Skeletal muscle tissue (tissue), 4 donors: ENCODE results near the gene LRRC25. TPM values are rescaled to one million over a fixed set of nuclear protein-coding genes. Genes with fewer than 3 reads are reported as not detected.

Experiments
- H3K27ac ChIP-seq: one replicate; pipeline ENCODE4 v1.7.0; 2013; ENCODE audit warnings: mild to moderate bottlenecking, low read depth, low read length, inconsistent platforms
- H3K27me3 ChIP-seq, 3 donors: one replicate each; pipeline ENCODE4 v1.7.0; 2013; ENCODE audit warnings: low read length in 3 of 3; ENCODE audit not compliant: control insufficient read depth in 3 of 3, insufficient read depth in 3 of 3
- H3K36me3 ChIP-seq, 3 donors: one replicate each; pipeline ENCODE4 v1.7.0; 2013; ENCODE audit warnings: low read length in 3 of 3; ENCODE audit not compliant: control insufficient read depth in 3 of 3, insufficient read depth in 3 of 3
- H3K4me1 ChIP-seq, 3 donors: one replicate each; pipeline ENCODE4 v1.7.0; 2013; ENCODE audit warnings: low read length in 3 of 3, mild to moderate bottlenecking in 3 of 3; ENCODE audit not compliant: control insufficient read depth in 3 of 3, insufficient read depth in 3 of 3
- H3K4me3 ChIP-seq, 3 donors: one replicate each; pipeline ENCODE4 v1.7.0; 2013; ENCODE audit warnings: low read length in 3 of 3
- H3K9ac ChIP-seq, 3 donors: one replicate each; pipeline ENCODE4 v1.7.0; 2013; ENCODE audit warnings: low read length in 3 of 3, mild to moderate bottlenecking in 3 of 3, moderate library complexity in 2 of 3, low read depth in 1 of 3
- H3K9me3 ChIP-seq, 3 donors: one replicate each; pipeline ENCODE4 v1.7.0; 2013; ENCODE audit warnings: low read length in 3 of 3; ENCODE audit not compliant: control insufficient read depth in 3 of 3
- total RNA-seq: library from RNA; depleted of rRNA; stranded (reverse); fragments of >200 nt; gene quantifications from one replicate; pipeline ENCODE4 v1.2.3, GENCODE V29; 2014
- donor health status: Osteomylitis.

LRRC25 gene
- total RNA-seq, 1 donor from 2014 or later: 2.1 TPM

GRCh38 chr19:18425515-18426415 lies 28.3 kb upstream of the LRRC25 start:
- Histone ChIP-seq H3K9ac (peak overlapping the region; percentile 40 to 81 (median 59)), H3K4me3 (peak overlapping the region in 2 of 3 donors; percentile 20 to 41), H3K4me1 (peaks cover 34 to 48% (median 43%) of the 10 kb centered on the region in 3 donors)

GRCh38 chr19:18424890-18425514 lies 27.6 kb upstream of the LRRC25 start:
- peak overlapping the region in 1 of 3 donors; percentile 81 for H3K9ac ChIP-seq
- peak overlapping the region; percentile 72 for H3K27ac ChIP-seq
- no peaks in the 10 kb centered on the region for H3K9me3 ChIP-seq
- H3K4me3 ChIP-seq: no peak overlapping the region
- H3K4me1 ChIP-seq: peaks cover 37 to 49% (median 49%) of the 10 kb centered on the region in 3 donors
- H3K36me3 ChIP-seq: no peaks in the 10 kb centered on the region
- H3K27me3 ChIP-seq: no peaks in the 10 kb centered on the region

More at GRCh38 chr19:18425515-18426415, 28.3 kb upstream of the LRRC25 start:
- H3K27me3 ChIP-seq: no peaks in the 10 kb centered on the region
- H3K9me3 ChIP-seq: no peaks in the 10 kb centered on the region
- peak overlapping the region; percentile 72 for H3K27ac ChIP-seq
- H3K36me3 ChIP-seq: no peaks in the 10 kb centered on the region

- no peaks in the 10 kb centered on the region for H3K27me3 ChIP-seq
- H3K9me3 ChIP-seq: no peaks in the 10 kb centered on the region
- no peak overlapping the region for H3K9ac ChIP-seq
- H3K36me3 ChIP-seq: no peaks in the 10 kb centered on the region
- no peak overlapping the region for H3K4me3 ChIP-seq
- H3K4me1 ChIP-seq: peaks cover 34 to 49% (median 46%) of the 10 kb centered on the region in 3 donors
- H3K27ac ChIP-seq: no peak overlapping the region
Measured at GRCh38 chr19:18424122-18424889, 26.9 kb upstream of the LRRC25 start.

GRCh38 chr19:18423258-18424020 lies 26.0 kb upstream of the LRRC25 start:
- Histone ChIP-seq H3K9ac (peak overlapping the region in 1 of 3 donors; percentile 40), H3K27me3 (peaks cover under 1 to 5% (median 4%) of the 10 kb centered on the region in 3 donors), H3K36me3 (no peaks in the 10 kb centered on the region), H3K27ac (no peak overlapping the region), H3K4me3 (no peak overlapping the region), H3K4me1 (peaks cover 40 to 55% (median 51%) of the 10 kb centered on the region in 3 donors), H3K9me3 (no peaks in the 10 kb centered on the region)

DNA sequence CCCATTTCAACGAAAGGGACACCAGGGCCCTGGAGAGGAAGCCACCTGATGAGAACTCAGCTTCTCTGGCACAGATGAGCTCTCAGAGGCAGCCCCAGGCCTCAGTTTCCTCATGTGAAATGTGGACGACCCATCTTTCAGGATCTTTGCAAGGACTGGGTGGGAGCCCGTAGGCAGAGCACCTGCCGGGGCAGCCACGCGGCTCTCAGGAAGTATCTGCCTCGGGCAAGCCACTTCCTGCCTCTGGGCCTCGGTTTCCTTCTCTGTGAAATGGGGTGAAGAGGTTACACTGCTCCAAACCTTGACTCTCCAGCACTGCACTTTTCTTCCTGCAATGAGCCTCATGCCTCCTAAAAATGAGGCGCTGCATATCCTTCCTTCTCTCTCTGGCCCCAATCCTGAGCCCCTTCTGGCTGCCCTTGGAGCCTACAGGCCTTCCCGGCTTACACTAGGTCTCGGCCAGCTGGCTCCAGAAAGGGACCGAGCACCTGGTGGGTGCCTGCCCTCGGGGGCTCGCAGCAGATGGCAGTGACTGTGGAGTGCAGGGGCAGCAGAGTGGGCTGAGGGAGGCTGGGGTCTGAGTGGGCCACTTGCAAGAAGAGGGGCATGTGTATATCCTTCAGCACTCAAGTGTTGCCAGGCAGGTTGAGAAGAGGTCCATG lies 25.2 kb upstream of the LRRC25 start:
- Histone ChIP-seq H3K4me3 (no peak overlapping the region), H3K4me1 (peaks cover 47 to 63% (median 58%) of the 10 kb centered on the region in 3 donors)

DNA sequence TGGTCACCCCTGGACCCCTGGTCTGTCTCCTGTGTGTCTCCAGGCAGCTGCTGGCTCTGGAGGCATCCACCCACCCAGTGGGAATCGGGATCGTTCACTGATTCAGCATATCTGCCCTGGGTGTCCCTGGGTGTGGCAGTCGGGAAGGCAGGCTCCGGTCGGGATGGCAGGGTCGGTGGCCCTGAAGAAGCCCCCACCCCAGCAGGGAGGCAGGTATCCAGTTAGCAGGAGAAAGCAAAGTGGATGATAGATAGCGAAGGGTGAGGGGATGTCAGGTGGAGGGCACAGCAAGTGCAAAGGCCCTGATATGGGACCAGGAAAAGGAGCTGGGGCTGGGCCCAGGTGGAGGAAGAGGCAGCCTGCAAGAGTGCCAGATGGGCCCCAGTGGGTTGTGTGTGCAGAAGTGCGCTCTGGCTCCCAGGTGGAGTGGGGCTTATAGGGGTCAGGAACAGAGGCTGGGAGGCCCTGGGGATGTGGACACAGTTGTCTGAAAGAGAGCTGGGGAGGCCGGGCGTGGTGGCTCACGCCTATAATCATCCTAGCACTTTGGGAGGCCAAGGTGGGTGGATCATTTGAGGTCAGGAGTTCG lies 24.0 kb upstream of the LRRC25 start:
- Histone ChIP-seq H3K9ac (peak overlapping the region in 1 of 3 donors; percentile 77), H3K4me3 (no peak overlapping the region), H3K27ac (no peak overlapping the region), H3K4me1 (peaks cover 51 to 67% (median 59%) of the 10 kb centered on the region in 3 donors), H3K36me3 (no peaks in the 10 kb centered on the region), H3K27me3 (peaks cover 7 to 22% (median 18%) of the 10 kb centered on the region in 3 donors), H3K9me3 (no peaks in the 10 kb centered on the region)

More for the DNA sequence above, 25.2 kb upstream of the LRRC25 start:
- Histone ChIP-seq H3K27ac (no peak overlapping the region), H3K36me3 (no peaks in the 10 kb centered on the region), H3K9me3 (no peaks in the 10 kb centered on the region), H3K27me3 (peaks cover 7 to 12% (median 10%) of the 10 kb centered on the region in 3 donors), H3K9ac (peak overlapping the region in 1 of 3 donors; percentile 40)

GRCh38 chr19:18420930-18421329 lies 23.5 kb upstream of the LRRC25 start:
- peak overlapping the region in 1 of 3 donors; percentile 77 for H3K9ac ChIP-seq
- peaks cover 52 to 66% (median 59%) of the 10 kb centered on the region in 3 donors for H3K4me1 ChIP-seq
- peak overlapping the region in 1 of 3 donors; percentile 6 for H3K4me3 ChIP-seq
- H3K9me3 ChIP-seq: no peaks in the 10 kb centered on the region
- no peak overlapping the region for H3K27ac ChIP-seq
- no peaks in the 10 kb centered on the region for H3K36me3 ChIP-seq
- H3K27me3 ChIP-seq: peaks cover 7 to 25% (median 22%) of the 10 kb centered on the region in 3 donors

DNA sequence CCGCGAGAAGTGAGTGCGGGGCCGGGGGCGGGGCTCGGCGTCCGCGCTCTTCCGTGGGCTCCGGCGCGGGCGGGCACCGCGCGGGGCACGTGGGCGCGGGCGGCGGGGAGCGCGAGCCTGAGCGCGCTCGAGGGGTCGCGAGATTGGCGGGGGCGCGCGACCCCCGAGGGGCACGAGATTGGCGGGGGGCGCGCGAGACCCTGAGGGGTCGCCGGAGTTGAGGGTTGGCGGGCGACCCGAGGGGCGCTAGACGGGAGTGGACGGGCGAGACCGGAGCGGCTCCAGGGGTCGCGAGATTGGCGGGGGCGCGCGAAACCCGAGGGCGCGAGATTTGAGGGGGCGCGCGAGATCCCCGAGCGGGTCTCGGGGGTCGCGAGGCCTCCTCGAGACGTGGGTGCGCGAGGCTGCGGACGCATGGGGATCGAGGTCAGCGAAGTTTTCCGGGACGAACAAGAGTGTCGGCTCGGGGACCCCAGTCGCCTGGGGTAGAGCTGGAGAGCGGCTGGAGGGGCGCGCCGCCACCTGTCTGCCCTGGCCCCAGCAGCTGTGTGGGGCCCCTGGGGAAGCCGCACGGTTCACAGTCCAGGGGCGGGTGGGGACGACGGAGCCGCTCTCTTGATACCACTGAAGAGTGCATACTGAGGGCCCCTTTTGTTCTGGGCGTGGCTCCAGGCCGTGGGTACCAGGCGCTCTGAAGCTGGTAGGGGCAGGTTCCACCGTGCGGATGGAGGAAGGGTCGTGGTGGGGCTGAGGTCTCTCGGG lies 22.5 kb upstream of the LRRC25 start:
- peak overlapping the region; percentile 61 to 77 (median 69) for H3K9ac ChIP-seq
- H3K27me3 ChIP-seq: peaks cover 7 to 26% (median 25%) of the 10 kb centered on the region in 3 donors
- peak overlapping the region; percentile 30 for H3K27ac ChIP-seq

More for the DNA sequence above, 22.5 kb upstream of the LRRC25 start:
- no peaks in the 10 kb centered on the region for H3K9me3 ChIP-seq
- no peaks in the 10 kb centered on the region for H3K36me3 ChIP-seq
- H3K4me1 ChIP-seq: peaks cover 50 to 63% (median 58%) of the 10 kb centered on the region in 3 donors
- peak overlapping the region; percentile 56 to 69 (median 64) for H3K4me3 ChIP-seq
